Activated T-cell treated with anti-CD3 and anti-CD28 coated beads, Interleukin-2, amount 50 U/mL, for 1 hour (primary cell): ENCODE measurements around the gene ERCC2.

ENCODE experiments used
- DNase-seq: peaks from one replicate; pipeline ENCODE4 v3.0.0-alpha.2; 2020

The ERCC2 gene

GRCh38 chr19:45400192-45400591 lies 29.8 kb upstream of the ERCC2 start:
- DNase-seq: no peak

- no peak for DNase-seq
Observed at GRCh38 chr19:45395821-45396617, 25.6 kb upstream of the ERCC2 start.

GRCh38 chr19:45391871-45392665 lies 21.7 kb upstream of the ERCC2 start:
- DNase-seq: no peak

- no peak for DNase-seq
Observed at GRCh38 chr19:45391346-45391745, 21.0 kb upstream of the ERCC2 start.

GRCh38 chr19:45385392-45386221 lies 15.2 kb upstream of the ERCC2 start:
- no peak for DNase-seq

GRCh38 chr19:45382426-45382825 lies 12.1 kb upstream of the ERCC2 start:
- no peak for DNase-seq

GRCh38 chr19:45380107-45380506 lies 9.7 kb upstream of the ERCC2 start:
- no peak for DNase-seq

GRCh38 chr19:45376045-45376724 lies 5.8 kb upstream of the ERCC2 start:
- no peak for DNase-seq

- no peak for DNase-seq
Observed at GRCh38 chr19:45368737-45369340, 1.5 kb downstream of the ERCC2 start.

GRCh38 chr19:45368127-45368526 lies 2.2 kb downstream of the ERCC2 start:
- DNase-seq: no peak

- no peak for DNase-seq
Observed at GRCh38 chr19:45364696-45365095, 5.7 kb downstream of the ERCC2 start.

- no peak for DNase-seq
Observed at GRCh38 chr19:45363861-45364459, 6.4 kb downstream of the ERCC2 start.

GRCh38 chr19:45362291-45362690 lies 8.1 kb downstream of the ERCC2 start:
- no peak for DNase-seq

- no peak for DNase-seq
Observed at GRCh38 chr19:45361608-45362007, 8.8 kb downstream of the ERCC2 start.

GRCh38 chr19:45358213-45358792 lies 12.1 kb downstream of the ERCC2 start:
- no peak for DNase-seq

- DNase-seq: no peak
Observed at GRCh38 chr19:45357445-45357783, 13.0 kb downstream of the ERCC2 start.

GRCh38 chr19:45356760-45357444 lies 13.5 kb downstream of the ERCC2 start:
- no peak for DNase-seq

GRCh38 chr19:45355910-45356309 lies 14.5 kb downstream of the ERCC2 start:
- no peak for DNase-seq

- DNase-seq: no peak
Observed at GRCh38 chr19:45355402-45355801, 15.0 kb downstream of the ERCC2 start.

- no peak for DNase-seq
Observed at GRCh38 chr19:45354241-45354842, 16.0 kb downstream of the ERCC2 start.
